Stimulated activated naive CD8-positive, alpha-beta T cell treated with anti-CD3 and anti-CD28 coated beads, Interleukin-15, amount 100 ng/mL, for 72 hours (primary cell): ENCODE data around the gene CRISPLD2.

ENCODE experiments used
- ATAC-seq: fragments of 150-1000 bp; cut with Tn5 transposase; 2 replicates; pipeline ENCODE4 v1.10.0; 2021; ENCODE audit warnings: mild to moderate bottlenecking, moderate library complexity
- DNase-seq, 2 donors: peaks; one replicate each; pipeline ENCODE4 v3.0.0; 2021 to 2022
- H3K27ac Mint-ChIP-seq, 2 donors: one replicate each; pipeline ENCODE4 v1.8.0; 2022; ENCODE audit warnings: mild to moderate bottlenecking in 2 of 2, mixed read lengths in 2 of 2, moderate library complexity in 2 of 2
- H3K27me3 Mint-ChIP-seq: one replicate; pipeline ENCODE4 v1.8.0; 2022; ENCODE audit warnings: mixed read lengths
- H3K4me1 Mint-ChIP-seq: one replicate; pipeline ENCODE4 v1.8.0; 2022; ENCODE audit warnings: mild to moderate bottlenecking, mixed read lengths
- H3K4me3 Mint-ChIP-seq, 2 donors: one replicate each; pipeline ENCODE4 v1.8.0; 2022; ENCODE audit warnings: mild to moderate bottlenecking in 2 of 2, mixed read lengths in 2 of 2, moderate library complexity in 1 of 2
- H3K9me3 Mint-ChIP-seq, 2 donors: one replicate each; pipeline ENCODE4 v1.8.0; 2022; ENCODE audit warnings: mixed read lengths in 2 of 2

CRISPLD2 gene

GRCh38 chr16:84819644-84820304, at the start of gene CRISPLD2:
CRISPLD2 (plus strand) TSS chr16:84819985; CDS start chr16:84838496, 18,511 bp downstream.
- Mint-ChIP-seq H3K4me3 (peak within 1 kb of the TSS; percentile 77 to 86), H3K9me3 (no peaks in the 10 kb centered on the region), H3K27ac (peak within 1 kb of the TSS in 1 of 2 donors; percentile 9), H3K27me3 (peaks cover 63% of the 10 kb centered on the region), H3K4me1 (peaks cover 17% of the 10 kb centered on the region)
- ATAC-seq (peak; percentile 96), DNase-seq (peak; percentile 76 to 78)

GRCh38 chr16:84773312-84773711, 46.5 kb upstream of the CRISPLD2 start:
- Mint-ChIP-seq H3K27ac (no peak overlapping the region), H3K9me3 (no peaks in the 10 kb centered on the region), H3K4me1 (no peaks in the 10 kb centered on the region), H3K4me3 (no peak overlapping the region), H3K27me3 (no peaks in the 10 kb centered on the region)
- DNase-seq: no peak
- ATAC-seq: no peak

- Mint-ChIP-seq H3K4me1 (no peaks in the 10 kb centered on the region), H3K4me3 (no peak overlapping the region), H3K27me3 (no peaks in the 10 kb centered on the region), H3K9me3 (no peaks in the 10 kb centered on the region), H3K27ac (peak overlapping the region; percentile 7 to 48)
- DNase-seq (no peak), ATAC-seq (no peak)
Measured at GRCh38 chr16:84774810-84775209, 45.0 kb upstream of the CRISPLD2 start.

GRCh38 chr16:84775262-84775810, 44.4 kb upstream of the CRISPLD2 start:
- no peak overlapping the region for H3K4me3 Mint-ChIP-seq
- no peaks in the 10 kb centered on the region for H3K27me3 Mint-ChIP-seq
- no peaks in the 10 kb centered on the region for H3K4me1 Mint-ChIP-seq
- ATAC-seq (no peak), DNase-seq (no peak)
- H3K27ac Mint-ChIP-seq: peak overlapping the region; percentile 7 to 27
- no peaks in the 10 kb centered on the region for H3K9me3 Mint-ChIP-seq

- no peak for DNase-seq
- no peak overlapping the region for H3K27ac Mint-ChIP-seq
- H3K27me3 Mint-ChIP-seq: no peaks in the 10 kb centered on the region
- H3K4me3 Mint-ChIP-seq: no peak overlapping the region
- H3K4me1 Mint-ChIP-seq: no peaks in the 10 kb centered on the region
- no peaks in the 10 kb centered on the region for H3K9me3 Mint-ChIP-seq
- no peak for ATAC-seq
Measured at GRCh38 chr16:84777435-84777834, 42.4 kb upstream of the CRISPLD2 start.

- DNase-seq (no peak), ATAC-seq (no peak)
- Mint-ChIP-seq H3K4me1 (no peaks in the 10 kb centered on the region), H3K27me3 (no peaks in the 10 kb centered on the region), H3K9me3 (no peaks in the 10 kb centered on the region), H3K27ac (no peak overlapping the region), H3K4me3 (no peak overlapping the region)
Measured at GRCh38 chr16:84778720-84779119, 41.1 kb upstream of the CRISPLD2 start.

GRCh38 chr16:84780063-84780462, 39.7 kb upstream of the CRISPLD2 start:
- Mint-ChIP-seq H3K9me3 (no peaks in the 10 kb centered on the region), H3K27me3 (no peaks in the 10 kb centered on the region), H3K4me1 (no peaks in the 10 kb centered on the region), H3K27ac (peak overlapping the region in 1 of 2 donors; percentile 17), H3K4me3 (no peak overlapping the region)
- no peak for DNase-seq
- no peak for ATAC-seq

- no peak for DNase-seq
- Mint-ChIP-seq H3K4me3 (no peak overlapping the region), H3K27me3 (no peaks in the 10 kb centered on the region), H3K9me3 (no peaks in the 10 kb centered on the region), H3K27ac (peak overlapping the region in 1 of 2 donors; percentile 10), H3K4me1 (no peaks in the 10 kb centered on the region)
- ATAC-seq: no peak
Measured at GRCh38 chr16:84780544-84781376, 39.0 kb upstream of the CRISPLD2 start.

- DNase-seq: no peak
- H3K4me1 Mint-ChIP-seq: no peaks in the 10 kb centered on the region
- no peak overlapping the region for H3K27ac Mint-ChIP-seq
- H3K9me3 Mint-ChIP-seq: no peaks in the 10 kb centered on the region
- no peaks in the 10 kb centered on the region for H3K27me3 Mint-ChIP-seq
- no peak overlapping the region for H3K4me3 Mint-ChIP-seq
- ATAC-seq: no peak
Measured at GRCh38 chr16:84782846-84783245, 36.9 kb upstream of the CRISPLD2 start.

- DNase-seq (no peak), ATAC-seq (no peak)
- no peaks in the 10 kb centered on the region for H3K9me3 Mint-ChIP-seq
- no peaks in the 10 kb centered on the region for H3K4me1 Mint-ChIP-seq
- no peaks in the 10 kb centered on the region for H3K27me3 Mint-ChIP-seq
- no peak overlapping the region for H3K4me3 Mint-ChIP-seq
- no peak overlapping the region for H3K27ac Mint-ChIP-seq
Measured at GRCh38 chr16:84785843-84786581, 33.8 kb upstream of the CRISPLD2 start.

- no peak overlapping the region for H3K4me3 Mint-ChIP-seq
- ATAC-seq (no peak), DNase-seq (no peak)
- no peaks in the 10 kb centered on the region for H3K27me3 Mint-ChIP-seq
- no peak overlapping the region for H3K27ac Mint-ChIP-seq
- H3K9me3 Mint-ChIP-seq: no peaks in the 10 kb centered on the region
- no peaks in the 10 kb centered on the region for H3K4me1 Mint-ChIP-seq
Measured at GRCh38 chr16:84786605-84787262, 33.1 kb upstream of the CRISPLD2 start.

- DNase-seq (no peak), ATAC-seq (no peak)
- H3K4me3 Mint-ChIP-seq: no peak overlapping the region
- H3K9me3 Mint-ChIP-seq: no peaks in the 10 kb centered on the region
- no peaks in the 10 kb centered on the region for H3K27me3 Mint-ChIP-seq
- H3K27ac Mint-ChIP-seq: no peak overlapping the region
- no peaks in the 10 kb centered on the region for H3K4me1 Mint-ChIP-seq
Measured at GRCh38 chr16:84787263-84787622, 32.5 kb upstream of the CRISPLD2 start.

- H3K4me1 Mint-ChIP-seq: no peaks in the 10 kb centered on the region
- H3K27ac Mint-ChIP-seq: no peak overlapping the region
Measured at GRCh38 chr16:84788920-84789391, 30.8 kb upstream of the CRISPLD2 start.

GRCh38 chr16:84789431-84789830, 30.4 kb upstream of the CRISPLD2 start:
- Mint-ChIP-seq H3K27me3 (no peaks in the 10 kb centered on the region), H3K9me3 (no peaks in the 10 kb centered on the region), H3K4me1 (no peaks in the 10 kb centered on the region), H3K4me3 (no peak overlapping the region), H3K27ac (no peak overlapping the region)
- DNase-seq (no peak), ATAC-seq (no peak)

More at GRCh38 chr16:84788920-84789391, 30.8 kb upstream of the CRISPLD2 start:
- DNase-seq (no peak), ATAC-seq (no peak)
- H3K4me3 Mint-ChIP-seq: no peak overlapping the region
- H3K27me3 Mint-ChIP-seq: no peaks in the 10 kb centered on the region
- no peaks in the 10 kb centered on the region for H3K9me3 Mint-ChIP-seq

GRCh38 chr16:84790301-84790700, 29.5 kb upstream of the CRISPLD2 start:
- Mint-ChIP-seq H3K4me1 (no peaks in the 10 kb centered on the region), H3K27ac (no peak overlapping the region), H3K27me3 (no peaks in the 10 kb centered on the region), H3K4me3 (no peak overlapping the region), H3K9me3 (no peaks in the 10 kb centered on the region)
- ATAC-seq: no peak
- DNase-seq: no peak
